Keratinocyte (primary cell): Measurements from ENCODE around the gene SP140. TPM values are rescaled to one million over a fixed set of nuclear protein-coding genes. Genes with fewer than 3 reads are reported as not detected.

Experiments
- DNase-seq: peaks from one replicate; pipeline ENCODE4 v3.0.0-alpha.2; 2011; ENCODE audit warnings: low read depth, missing footprints, low spot score
- FAIRE-seq: peaks from 2 replicates; lab custom pipeline; 2011; peaks lifted over from hg19 to GRCh38; lab: Jason Lieb, UNC
- H2AFZ ChIP-seq: 2 replicates; pipeline ENCODE4 v1.6.0; 2012; ENCODE audit warnings: low read length, control low read depth, inconsistent platforms; ENCODE audit not compliant: control insufficient read depth
- H3K27ac ChIP-seq: 2 replicates; pipeline ENCODE4 v1.5.1; 2011; ENCODE audit warnings: low read length; ENCODE audit not compliant: control insufficient read depth, insufficient read depth
- H3K27me3 ChIP-seq: 3 replicates; pipeline ENCODE4 v1.6.0; 2011; ENCODE audit warnings: low read length; ENCODE audit not compliant: control insufficient read depth, insufficient read depth; ENCODE audit errors: extremely low read depth
- H3K36me3 ChIP-seq, 2 experiments: 2 replicates in 1 of 2; 3 replicates in 1 of 2; pipeline ENCODE4 v1.5.1; 2011; ENCODE audit warnings: low read length in 2 of 2, mild to moderate bottlenecking in 1 of 2; ENCODE audit not compliant: control insufficient read depth in 2 of 2, insufficient read depth in 2 of 2; ENCODE audit errors: extremely low read depth in 1 of 2
- H3K4me1 ChIP-seq: 3 replicates; pipeline ENCODE4 v1.5.1; 2011; ENCODE audit warnings: low read length; ENCODE audit not compliant: control insufficient read depth, insufficient read depth; ENCODE audit errors: extremely low read depth
- H3K4me2 ChIP-seq: 3 replicates; pipeline ENCODE4 v1.6.0; 2011; ENCODE audit warnings: low read depth, low read length; ENCODE audit not compliant: control insufficient read depth, insufficient read depth; ENCODE audit errors: extremely low read depth
- H3K4me3 ChIP-seq, 3 experiments: fragments of 200-600 bp in 1 of 3; sonication (generic) in 1 of 3; 2 replicates in 2 of 3; 3 replicates in 1 of 3; pipeline ENCODE4 v1.5.1; 2011 to 2016; ENCODE audit warnings: low read length in 3 of 3, mild to moderate bottlenecking in 3 of 3, control low read depth in 2 of 3, inconsistent platforms in 1 of 3, low read depth in 1 of 3, mixed read lengths in 1 of 3, mixed run types in 1 of 3, moderate library complexity in 1 of 3; ENCODE audit not compliant: control insufficient read depth in 2 of 3, insufficient read depth in 2 of 3; ENCODE audit errors: extremely low read depth in 1 of 3
- H3K79me2 ChIP-seq: 2 replicates; pipeline ENCODE4 v1.6.0; 2012; ENCODE audit warnings: low read length; ENCODE audit not compliant: control insufficient read depth, insufficient read depth
- H3K9ac ChIP-seq: 3 replicates; pipeline ENCODE4 v1.6.0; 2011; ENCODE audit warnings: low read length; ENCODE audit not compliant: control insufficient read depth, insufficient read depth; ENCODE audit errors: extremely low read depth
- H3K9me1 ChIP-seq: 3 replicates; pipeline ENCODE4 v1.6.0; 2011; ENCODE audit warnings: low read length; ENCODE audit not compliant: control insufficient read depth, insufficient read depth; ENCODE audit errors: extremely low read depth
- H3K9me3 ChIP-seq: 2 replicates; pipeline ENCODE4 v1.5.1; 2012; ENCODE audit warnings: low read depth, low read length; ENCODE audit not compliant: control insufficient read depth
- H4K20me1 ChIP-seq: 3 replicates; pipeline ENCODE4 v1.6.0; 2011; ENCODE audit warnings: low read length; ENCODE audit not compliant: control insufficient read depth, insufficient read depth; ENCODE audit errors: extremely low read depth
- CTCF ChIP-seq, 3 experiments: IDR thresholded peaks in 1 of 3; conservative IDR thresholded peaks in 1 of 3; optimal IDR thresholded peaks in 1 of 3; 2 replicates in 2 of 3; 3 replicates in 1 of 3; pipeline versions ENCODE3 to v1.5.1; 2011; ENCODE audit warnings: low read length in 3 of 3, mild to moderate bottlenecking in 3 of 3, moderate library complexity in 2 of 3, control low read depth in 1 of 3, inconsistent platforms in 1 of 3; ENCODE audit not compliant: insufficient read depth in 2 of 3; ENCODE audit errors: extremely low read depth in 1 of 3
- EZH2 ChIP-seq: IDR thresholded peaks from one replicate; pipeline ENCODE4 v1.6.1; 2012; ENCODE audit warnings: inconsistent platforms, mild to moderate bottlenecking, low read length, moderate library complexity
- dilution Hi-C: fragments of 300-500 bp; cut with MboI; formaldehyde crosslinking; loops from one replicate; pipeline ENCODE4 v1.7.0; 2020; ENCODE audit warnings: low sequenced_read_pairs; ENCODE audit not compliant: extremely low pct_ligation_motif_present
- polyA plus RNA-seq, 5 experiments: library from polyadenylated mRNA; depleted of rRNA in 3 of 5; stranded (reverse) in 3 of 5; stranded (forward) in 1 of 5; unstranded in 1 of 5; fragments of >200 nt; gene quantifications; 1 replicate in 1 of 5; 2 replicates in 3 of 5; 3 replicates in 1 of 5; pipeline versions ENCODE4 v1.2.1 to v1.2.3, GENCODE V29; 2011 to 2012; ENCODE audit warnings: missing spikeins in 2 of 5, low read depth in 1 of 5, low replicate concordance in 1 of 5

The SP140 gene
- polyA plus RNA-seq, 1 donor (not counting 4 experiments of a cell fraction or from before 2014, with no cell fraction given) = 1.2 TPM

- FAIRE-seq = no peak
- Histone ChIP-seq H3K4me1 (no peaks in the 10 kb centered on the region), H3K27ac (no peak overlapping the region), H3K9ac (no peak overlapping the region), H4K20me1 (no peaks in the 10 kb centered on the region), H3K9me1 (no peaks in the 10 kb centered on the region), H3K4me3 (no peak overlapping the region), H2AFZ (no peak overlapping the region), H3K36me3 (peaks cover 0 to 1% of the 10 kb centered on the region in 2 experiments), H3K27me3 (no peaks in the 10 kb centered on the region), H3K4me2 (no peak overlapping the region), H3K9me3 (peaks cover 2% of the 10 kb centered on the region), H3K79me2 (no peaks in the 10 kb centered on the region)
- TF ChIP-seq CTCF (optimal IDR thresholded peaks at IDR 0.05 in 1 of 3, IDR thresholded peaks at IDR 0.05 in 1 of 3, conservative IDR thresholded peaks at IDR 0.05 in 1 of 3; ENCODE audit: extremely low read depth in 1 of 3, insufficient read depth in 2 of 3, low read length in 3 of 3) (no peak), EZH2 (no peak)
- DNase-seq = no peak
- dilution Hi-C loops = no loop called here
These were observed 136.6 kb downstream of the SP140 start for GRCh38 chr2:230362030-230362691.

Other genes starting within 250 kb of the SP140 start
- 0.34 to 0.97 TPM (median 0.67 TPM) in 3 replicates for gene SLC16A14, start 156.8 kb upstream of the SP140 start, polyA plus RNA-seq
- 23.9 to 32.3 TPM (median 26.5 TPM) in 3 replicates for gene SP110, start 5.8 kb upstream of the SP140 start, polyA plus RNA-seq
- gene SP140L, start 101.5 kb downstream of the SP140 start, polyA plus RNA-seq = 9.0 to 10.8 TPM (median 9.4 TPM) in 3 replicates
- gene SP100, start 190.5 kb downstream of the SP140 start, polyA plus RNA-seq = 79.9 to 136 TPM (median 101 TPM) in 3 replicates